OCI-LY1 (cell line): ENCODE measurements around the gene FANCC.

Source experiments
- H2AFZ ChIP-seq: fragments of 200-600 bp; sonication (generic), shearing (Covaris generic); 2 replicates; pipeline ENCODE4 v1.6.0; 2014; ENCODE audit warnings: antibody characterized with exemption, mild to moderate bottlenecking, low read length
- H3F3A ChIP-seq: fragments of 200-600 bp; sonication (generic), shearing (Covaris generic); 2 replicates; pipeline ENCODE4 v1.6.0; 2014; ENCODE audit warnings: mild to moderate bottlenecking, antibody characterized with exemption, low read length, moderate library complexity; ENCODE audit not compliant: insufficient read depth
- H3K27ac ChIP-seq: fragments of 200-600 bp; sonication (generic); 2 replicates; pipeline ENCODE4 v1.5.1; 2014; ENCODE audit warnings: low read length, mixed run types, mild to moderate bottlenecking, low read depth; ENCODE audit not compliant: poor library complexity, severe bottlenecking
- H3K27me3 ChIP-seq: fragments of 200-600 bp; sonication (generic); 2 replicates; pipeline ENCODE4 v1.6.0; 2014; ENCODE audit warnings: antibody characterized with exemption, mild to moderate bottlenecking, low read length, moderate library complexity; ENCODE audit not compliant: insufficient read depth
- H3K36me3 ChIP-seq: fragments of 200-600 bp; sonication (generic); 2 replicates; pipeline ENCODE4 v1.6.1; 2014; ENCODE audit warnings: mild to moderate bottlenecking, antibody characterized with exemption, low read length, moderate library complexity, mixed read lengths; ENCODE audit not compliant: insufficient read depth
- H3K4me1 ChIP-seq: fragments of 200-600 bp; sonication (generic); 2 replicates; pipeline ENCODE4 v1.5.1; 2014; ENCODE audit warnings: mild to moderate bottlenecking, low read length, moderate library complexity; ENCODE audit not compliant: insufficient read depth, severe bottlenecking
- H3K4me2 ChIP-seq: fragments of 200-600 bp; sonication (generic), shearing (Covaris generic); 2 replicates; pipeline ENCODE4 v1.6.1; 2014; ENCODE audit warnings: low read length
- H3K4me3 ChIP-seq: fragments of 200-600 bp; sonication (generic); 2 replicates; pipeline ENCODE4 v1.5.1; 2014; ENCODE audit warnings: low read length, low read depth, mild to moderate bottlenecking, mixed read lengths; ENCODE audit not compliant: poor library complexity, severe bottlenecking
- H3K79me2 ChIP-seq: fragments of 200-600 bp; shearing (Covaris generic); 2 replicates; pipeline ENCODE4 v1.6.1; 2016; ENCODE audit warnings: mixed run types, low read length, mixed read lengths; ENCODE audit not compliant: insufficient read depth
- H3K9ac ChIP-seq: fragments of 200-600 bp; sonication (generic), shearing (Covaris generic); 2 replicates; pipeline ENCODE4 v1.6.1; 2014; ENCODE audit warnings: mild to moderate bottlenecking, low read length, mixed read lengths
- H3K9me2 ChIP-seq: fragments of 200-600 bp; sonication (generic), shearing (Covaris generic); 2 replicates; pipeline ENCODE4 v1.6.1; 2014; ENCODE audit warnings: low read depth, mild to moderate bottlenecking, low read length, mixed read lengths
- H3K9me3 ChIP-seq: fragments of 200-600 bp; shearing (Covaris generic); 2 replicates; pipeline ENCODE4 v1.6.1; 2014; ENCODE audit warnings: low read length, mixed read lengths
- H4K20me1 ChIP-seq: fragments of 200-600 bp; sonication (generic), shearing (Covaris generic); 2 replicates; pipeline ENCODE4 v1.6.0; 2016; ENCODE audit warnings: mild to moderate bottlenecking, low read length; ENCODE audit not compliant: insufficient read depth
- EZH2 ChIP-seq: fragments of 200-600 bp; sonication (generic), shearing (Covaris generic); IDR thresholded peaks from 2 replicates; pipeline ENCODE4 v1.8.0; 2017; ENCODE audit warnings: borderline replicate concordance, mixed run types, mild to moderate bottlenecking, antibody characterized with exemption, low read length, moderate library complexity, mixed read lengths
- TF ChIP-seq, protein P1 (sequence below): fragments of 200-600 bp; sonication (generic), shearing (Covaris generic); IDR thresholded peaks from 2 replicates; pipeline ENCODE4 v1.5.1; 2017; ENCODE audit warnings: mild to moderate bottlenecking, antibody characterized with exemption, low read length, moderate library complexity, mixed read lengths

Gene FANCC

GRCh38 chr9:95142315-95142714 is 175.2 kb downstream of the FANCC start:
- Histone ChIP-seq H3K4me1 (peaks cover 30% of the 10 kb centered on the region), H3K27me3 (no peaks in the 10 kb centered on the region), H2AFZ (no peak overlapping the region), H4K20me1 (no peaks in the 10 kb centered on the region), H3K79me2 (no peaks in the 10 kb centered on the region), H3K36me3 (no peaks in the 10 kb centered on the region), H3K27ac (no peak overlapping the region), H3K9me3 (no peaks in the 10 kb centered on the region), H3K9me2 (no peaks in the 10 kb centered on the region), H3K4me3 (no peak overlapping the region), H3K4me2 (no peak overlapping the region), H3K9ac (no peak overlapping the region), H3F3A (no peaks in the 10 kb centered on the region)
- TF ChIP-seq, protein P1, sequence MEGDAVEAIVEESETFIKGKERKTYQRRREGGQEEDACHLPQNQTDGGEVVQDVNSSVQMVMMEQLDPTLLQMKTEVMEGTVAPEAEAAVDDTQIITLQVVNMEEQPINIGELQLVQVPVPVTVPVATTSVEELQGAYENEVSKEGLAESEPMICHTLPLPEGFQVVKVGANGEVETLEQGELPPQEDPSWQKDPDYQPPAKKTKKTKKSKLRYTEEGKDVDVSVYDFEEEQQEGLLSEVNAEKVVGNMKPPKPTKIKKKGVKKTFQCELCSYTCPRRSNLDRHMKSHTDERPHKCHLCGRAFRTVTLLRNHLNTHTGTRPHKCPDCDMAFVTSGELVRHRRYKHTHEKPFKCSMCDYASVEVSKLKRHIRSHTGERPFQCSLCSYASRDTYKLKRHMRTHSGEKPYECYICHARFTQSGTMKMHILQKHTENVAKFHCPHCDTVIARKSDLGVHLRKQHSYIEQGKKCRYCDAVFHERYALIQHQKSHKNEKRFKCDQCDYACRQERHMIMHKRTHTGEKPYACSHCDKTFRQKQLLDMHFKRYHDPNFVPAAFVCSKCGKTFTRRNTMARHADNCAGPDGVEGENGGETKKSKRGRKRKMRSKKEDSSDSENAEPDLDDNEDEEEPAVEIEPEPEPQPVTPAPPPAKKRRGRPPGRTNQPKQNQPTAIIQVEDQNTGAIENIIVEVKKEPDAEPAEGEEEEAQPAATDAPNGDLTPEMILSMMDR: no peak
- no peak for TF ChIP-seq EZH2

- Histone ChIP-seq H4K20me1 (no peaks in the 10 kb centered on the region), H3F3A (no peaks in the 10 kb centered on the region), H3K4me3 (no peak overlapping the region), H3K9ac (no peak overlapping the region), H3K9me2 (no peaks in the 10 kb centered on the region), H3K79me2 (no peaks in the 10 kb centered on the region), H2AFZ (no peak overlapping the region), H3K4me2 (no peak overlapping the region), H3K36me3 (no peaks in the 10 kb centered on the region), H3K4me1 (peaks cover 30% of the 10 kb centered on the region), H3K27me3 (no peaks in the 10 kb centered on the region), H3K27ac (peak overlapping the region; percentile 53), H3K9me3 (no peaks in the 10 kb centered on the region)
- TF ChIP-seq, protein P1: no peak
- no peak for TF ChIP-seq EZH2
Measured at GRCh38 chr9:95140821-95141220, 176.7 kb downstream of the FANCC start.

- Histone ChIP-seq H3K27ac (peak overlapping the region; percentile 81), H3K9me3 (no peaks in the 10 kb centered on the region), H3K4me3 (peak overlapping the region; percentile 24), H3K9ac (peak overlapping the region; percentile 58; the same call in 1 of the 2 replicates), H3K4me2 (peak overlapping the region; percentile 47), H3K4me1 (peaks cover 30% of the 10 kb centered on the region), H3K27me3 (no peaks in the 10 kb centered on the region), H3K9me2 (no peaks in the 10 kb centered on the region), H4K20me1 (no peaks in the 10 kb centered on the region), H3K36me3 (no peaks in the 10 kb centered on the region), H2AFZ (peak overlapping the region; percentile 42; the same call in 1 of the 2 replicates), H3F3A (no peaks in the 10 kb centered on the region), H3K79me2 (no peaks in the 10 kb centered on the region)
- TF ChIP-seq EZH2: no peak
- TF ChIP-seq, protein P1: no peak
Measured at GRCh38 chr9:95139126-95139525, 178.4 kb downstream of the FANCC start.
